HepG2 (cell line): Measurements from ENCODE around the gene NDOR1. TPM values are rescaled to one million over a fixed set of nuclear protein-coding genes. Genes with fewer than 3 reads are reported as not detected.
A peak's percentile ranks its signal among the peaks of the same experiment; 100 is the strongest.

ENCODE experiments used
- ATF3 ChIP-seq: sonication (generic); formaldehyde crosslinking; IDR thresholded peaks from 2 replicates; pipeline ENCODE4 v1.4.0; 2020; ENCODE audit warnings: missing genetic modification reagents
- CENPBD1 ChIP-seq: sonication (generic); formaldehyde crosslinking; IDR thresholded peaks from 2 replicates; pipeline ENCODE4 v1.8.0; 2022; ENCODE audit warnings: missing genetic modification reagents, low read depth, mild to moderate bottlenecking, borderline replicate concordance
- DMTF1 ChIP-seq: sonication (generic); formaldehyde crosslinking; IDR thresholded peaks from 2 replicates; pipeline ENCODE4 v1.4.0; 2020; ENCODE audit warnings: mild to moderate bottlenecking, missing genetic modification reagents
- FOXP4 ChIP-seq: sonication (generic); formaldehyde crosslinking; IDR thresholded peaks from 2 replicates; pipeline ENCODE4 v1.4.0; 2020; ENCODE audit warnings: missing genetic modification reagents
- IKZF5 ChIP-seq: IDR thresholded peaks from 2 replicates; pipeline ENCODE4 v1.6.1; 2018; ENCODE audit warnings: missing genetic modification reagents, mild to moderate bottlenecking, missing compliant biosample characterization
- KDM6A ChIP-seq: IDR thresholded peaks from 2 replicates; pipeline ENCODE4 v1.6.1; 2016; ENCODE audit warnings: low read depth
- NBN ChIP-seq: fragments of 450-650 bp; conservative IDR thresholded peaks from 2 replicates; pipeline ENCODE4 v1.6.1; 2017
- SNAPC5 ChIP-seq: sonication (generic); formaldehyde crosslinking; IDR thresholded peaks from 2 replicates; pipeline ENCODE4 v1.8.1; 2023; ENCODE audit warnings: mild to moderate bottlenecking, missing genetic modification reagents, borderline replicate concordance
- THAP9 ChIP-seq: sonication (generic); formaldehyde crosslinking; IDR thresholded peaks from 2 replicates; pipeline ENCODE4; 2020; ENCODE audit warnings: missing genetic modification reagents, mild to moderate bottlenecking, borderline replicate concordance
- ZIK1 ChIP-seq: sonication (generic); formaldehyde crosslinking; IDR thresholded peaks from 2 replicates; pipeline ENCODE4 v1.5.0; 2020; ENCODE audit warnings: mild to moderate bottlenecking, low read depth, missing genetic modification reagents, borderline replicate concordance
- ZNF207 ChIP-seq: fragments of 450-650 bp; IDR thresholded peaks from 2 replicates; pipeline ENCODE4 v1.6.1; 2016; ENCODE audit warnings: antibody characterized with exemption, borderline replicate concordance
- ZNF326 ChIP-seq: sonication (generic); formaldehyde crosslinking; IDR thresholded peaks from 2 replicates; pipeline ENCODE4 v1.4.0; 2020; ENCODE audit warnings: missing genetic modification reagents, borderline replicate concordance
- ZNF33B ChIP-seq: sonication (generic); formaldehyde crosslinking; IDR thresholded peaks from 2 replicates; pipeline ENCODE4 v1.5.1; 2020; ENCODE audit warnings: mild to moderate bottlenecking, missing genetic modification reagents
- ZNF446 ChIP-seq: sonication (generic); formaldehyde crosslinking; IDR thresholded peaks from 2 replicates; pipeline ENCODE4 v1.5.0; 2020; ENCODE audit warnings: mild to moderate bottlenecking, missing genetic modification reagents
- ZNF547 ChIP-seq: sonication (generic); formaldehyde crosslinking; IDR thresholded peaks from 2 replicates; pipeline ENCODE4 v1.5.1; 2020; ENCODE audit warnings: mild to moderate bottlenecking, missing genetic modification reagents
- ZNF562 ChIP-seq: sonication (generic); formaldehyde crosslinking; IDR thresholded peaks from 2 replicates; pipeline ENCODE4 v1.8.0; 2022; ENCODE audit warnings: missing genetic modification reagents, borderline replicate concordance
- ZNF788 ChIP-seq: sonication (generic); formaldehyde crosslinking; IDR thresholded peaks from 2 replicates; pipeline ENCODE4 v1.5.0; 2020; ENCODE audit warnings: mild to moderate bottlenecking, missing genetic modification reagents, borderline replicate concordance
- ZSCAN12 ChIP-seq: sonication (generic); formaldehyde crosslinking; IDR thresholded peaks from 2 replicates; pipeline ENCODE4 v1.9.0; 2021; ENCODE audit warnings: mild to moderate bottlenecking, missing genetic modification reagents
- polyA plus RNA-seq, 8 experiments: library from polyadenylated mRNA; depleted of rRNA in 3 of 8; stranded (reverse) in 7 of 8; unstranded in 1 of 8; fragments of >200 nt; fragmentation: Illumina TruSeq in 4 of 8; extraction: Trizol in 4 of 8; gene quantifications; 2 replicates each; pipeline versions ENCODE4 v1.2.1 to v1.2.3, GENCODE V29; 2011 to 2016; ENCODE audit warnings: low read depth in 4 of 8, missing spikeins in 1 of 8, mixed read lengths in 1 of 8; ENCODE audit not compliant: insufficient read depth in 1 of 8
- total RNA-seq, 5 experiments: library from RNA; depleted of rRNA; stranded (reverse); fragments of >200 nt; fragmentation: Illumina TruSeq; extraction: Trizol; gene quantifications; 2 replicates each; pipeline ENCODE4 v1.2.3, GENCODE V29; 2016; ENCODE audit warnings: low read depth in 1 of 5

Gene NDOR1
- total and polyA plus RNA-seq, 2 of the 13 experiments (the other 11 are each of a cell fraction or from before 2014, with no cell fraction given) = 3.6 to 8.7 TPM

GRCh38 chr9:137205126-137206069, at the start of gene NDOR1, which contains the start of gene TMEM203 (continued):
- peak; percentile 81; the same call in 1 of the 2 replicates for TF ChIP-seq THAP9 (CRISPR knock-in tag)
- TF ChIP-seq ZNF326 (CRISPR knock-in tag) = no peak
- no peak for TF ChIP-seq SNAPC5
- peak; percentile 33; the same call in 1 of the 2 replicates for TF ChIP-seq ZNF33B
- TF ChIP-seq ZNF446 (CRISPR knock-in tag) = peak; percentile 45; the same call in 1 of the 2 replicates
- no peak for TF ChIP-seq FOXP4
- TF ChIP-seq KDM6A = no peak
- TF ChIP-seq ZNF562 (CRISPR knock-in tag) = no peak
- peak; percentile 76; the same call in 1 of the 2 replicates for TF ChIP-seq IKZF5 (CRISPR knock-in tag)
- peak; percentile 72 for TF ChIP-seq ZNF547 (CRISPR knock-in tag)
- no peak for TF ChIP-seq NBN
- peak; percentile 47; the same call in 1 of the 2 replicates for TF ChIP-seq ZNF788 (CRISPR knock-in tag)
- TF ChIP-seq ATF3 (CRISPR knock-in tag) = no peak
- TF ChIP-seq CENPBD1 (CRISPR knock-in tag) = no peak
- no peak for TF ChIP-seq ZNF207
- TF ChIP-seq ZSCAN12 (CRISPR knock-in tag) = 0 out of 2 replicates have a peak, but pooled peaks have one; percentile 45
- no peak for TF ChIP-seq DMTF1 (CRISPR knock-in tag)
- TF ChIP-seq ZIK1 (CRISPR knock-in tag) = no peak
